ENCODE measurements around the gene NSL1.
"Not testable (repeated sequence)": the region's sequence is repeated elsewhere in the genome, so short reads cannot be mapped to it uniquely, and the experiment has no call there.

The NSL1 gene, protein sequence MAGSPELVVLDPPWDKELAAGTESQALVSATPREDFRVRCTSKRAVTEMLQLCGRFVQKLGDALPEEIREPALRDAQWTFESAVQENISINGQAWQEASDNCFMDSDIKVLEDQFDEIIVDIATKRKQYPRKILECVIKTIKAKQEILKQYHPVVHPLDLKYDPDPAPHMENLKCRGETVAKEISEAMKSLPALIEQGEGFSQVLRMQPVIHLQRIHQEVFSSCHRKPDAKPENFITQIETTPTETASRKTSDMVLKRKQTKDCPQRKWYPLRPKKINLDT

DNA sequence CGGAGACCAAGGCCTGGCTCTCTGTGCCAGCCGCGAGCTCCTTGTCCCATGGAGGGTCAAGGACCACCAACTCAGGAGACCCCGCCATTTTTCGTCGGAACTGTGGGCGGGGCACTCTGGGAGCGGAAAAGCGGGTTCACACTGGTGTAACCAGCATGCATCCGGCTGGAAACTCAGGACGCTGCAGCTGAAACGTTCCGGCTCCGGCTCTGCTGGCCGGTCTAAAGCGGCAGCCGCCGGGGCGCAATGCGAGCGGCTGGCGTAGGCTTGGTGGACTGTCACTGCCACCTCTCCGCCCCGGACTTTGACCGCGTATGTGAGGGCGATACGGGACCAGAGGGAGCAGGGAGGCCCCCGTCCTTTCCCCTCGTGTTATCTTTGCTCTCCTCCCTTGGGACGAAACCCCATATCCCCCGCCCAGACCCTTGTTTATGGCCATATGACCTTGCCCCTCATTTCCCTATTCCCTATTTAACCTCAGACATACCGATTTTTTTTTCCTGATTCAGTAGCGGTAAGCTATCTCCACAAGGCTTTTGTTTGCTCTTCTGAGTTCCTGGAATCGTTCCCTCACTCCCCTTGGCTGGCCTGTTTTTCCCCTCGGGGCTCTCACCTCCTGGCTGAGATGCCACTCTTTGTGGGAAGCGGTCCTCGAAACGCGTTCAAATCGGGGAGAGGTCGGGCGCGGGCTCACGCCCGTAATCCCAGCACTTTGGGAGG, at the start of gene NSL1, which contains the start of gene TATDN3:
Gene NSL1, minus strand, starts transcription at position 102 of the 720 bp plus-strand sequence. Its CDS starts 14 bp downstream, at position 88.
Gene TATDN3, plus strand, starts transcription at position 219 of the 720 bp plus-strand sequence. Its CDS starts 28 bp downstream, at position 247.
- Histone ChIP-seq H3K27ac (ENCODE audit: low read depth, low read length) (peak within 1 kb of the TSS; percentile 81), H3K36me3 (ENCODE audit: control insufficient read depth, insufficient read depth, low read length) (peaks cover 12% of the 10 kb centered on the region), H3K27me3 (ENCODE audit: control insufficient read depth, insufficient read depth, low read length) (no peaks in the 10 kb centered on the region), H3K9me3 (ENCODE audit: control insufficient read depth, insufficient read depth, low read depth, low read length) (no peaks in the 10 kb centered on the region), H3K4me3 (ENCODE audit: low read depth, low read length) (peak within 1 kb of the TSS; percentile 88), H3K4me1 (ENCODE audit: control insufficient read depth, insufficient read depth, low read length) (0 out of 2 replicates have a peak, but pooled peaks cover 4% of the 10 kb centered on the region), H3K9ac (ENCODE audit: low read length) (peak within 1 kb of the TSS; percentile 89)

DNA sequence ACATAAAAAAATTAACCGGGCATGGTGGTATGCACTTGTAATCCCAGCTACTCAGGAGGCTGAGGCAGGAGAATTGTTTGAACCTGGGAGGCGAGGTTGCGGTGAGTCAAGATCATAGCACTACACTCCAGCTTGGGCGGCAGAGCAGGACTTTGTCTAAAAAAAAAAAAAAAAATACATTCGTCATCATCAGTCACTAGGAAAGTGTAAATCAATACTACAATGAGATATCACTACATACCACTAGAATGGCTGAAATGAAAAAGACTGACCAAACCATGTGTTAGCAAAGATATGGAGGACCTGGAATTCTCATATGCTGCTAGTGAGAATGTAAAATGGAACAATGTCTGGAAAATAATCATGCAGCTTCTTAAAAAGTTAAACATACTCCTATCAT, 46.6 kb upstream of the NSL1 start:
- Histone ChIP-seq H3K36me3 (ENCODE audit: control insufficient read depth, insufficient read depth, low read length) (no peaks in the 10 kb centered on the region), H3K4me3 (ENCODE audit: low read depth, low read length) (no peak overlapping the region), H3K27ac (ENCODE audit: low read depth, low read length) (no peak overlapping the region), H3K4me1 (ENCODE audit: control insufficient read depth, insufficient read depth, low read length) (no peaks in the 10 kb centered on the region), H3K9me3 (ENCODE audit: control insufficient read depth, insufficient read depth, low read depth, low read length) (0 out of 2 replicates have a peak, but pooled peaks cover 2% of the 10 kb centered on the region), H3K27me3 (ENCODE audit: control insufficient read depth, insufficient read depth, low read length) (no peaks in the 10 kb centered on the region), H3K9ac (ENCODE audit: low read length) (no peak overlapping the region)

DNA sequence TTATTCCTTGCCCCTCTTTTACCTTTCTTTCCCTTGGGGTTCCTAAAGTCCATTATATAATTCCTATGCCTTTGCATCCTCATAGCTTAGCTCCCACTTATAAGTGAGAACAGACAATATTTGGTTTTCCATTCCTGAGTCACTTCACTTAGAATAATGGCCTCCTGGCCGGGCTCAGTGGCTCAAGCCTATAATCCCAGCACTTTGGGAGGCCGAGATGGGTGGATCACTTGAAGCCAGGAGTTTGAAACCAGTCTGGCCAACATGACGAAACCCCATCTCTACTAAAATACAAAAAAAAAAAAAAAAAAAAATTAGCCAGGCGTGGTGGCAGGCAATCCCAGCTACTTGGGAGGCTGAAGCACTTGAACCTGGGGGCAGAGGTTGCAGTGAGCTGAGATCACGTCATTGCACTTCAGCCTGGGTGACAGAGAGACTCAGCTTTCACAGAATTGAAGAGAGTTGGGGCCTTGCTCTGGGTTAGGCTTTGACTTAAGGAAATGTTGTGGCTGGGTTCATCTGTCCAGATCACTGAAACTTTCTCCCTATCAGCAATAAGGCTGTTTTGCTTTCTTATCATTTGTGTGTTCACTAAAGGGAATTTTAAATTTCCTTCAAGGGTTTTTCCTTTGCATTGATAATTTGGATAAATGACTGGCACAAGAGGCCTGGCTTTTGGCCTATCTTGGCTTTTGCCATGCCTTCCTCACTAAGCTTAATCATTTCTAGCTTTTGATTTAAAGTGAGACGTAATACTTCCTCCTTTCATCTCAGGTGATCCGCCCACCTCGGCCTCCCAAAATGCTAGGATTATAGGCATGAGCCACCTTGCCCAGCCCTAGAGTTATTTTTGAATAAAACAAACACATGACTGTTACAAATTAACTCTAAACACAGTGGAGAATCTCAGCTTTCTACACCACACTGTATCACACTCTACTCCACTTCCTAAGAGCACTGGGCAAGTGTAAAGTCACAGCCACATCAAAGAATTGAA, 41.9 kb upstream of the NSL1 start:
- not testable (repeated sequence) for H3K36me3 ChIP-seq (ENCODE audit: control insufficient read depth, insufficient read depth, low read length); H3K27ac ChIP-seq (ENCODE audit: low read depth, low read length); H3K9me3 ChIP-seq (ENCODE audit: control insufficient read depth, insufficient read depth, low read depth, low read length); H3K9ac ChIP-seq (ENCODE audit: low read length); H3K27me3 ChIP-seq (ENCODE audit: control insufficient read depth, insufficient read depth, low read length); H3K4me3 ChIP-seq (ENCODE audit: low read depth, low read length); H3K4me1 ChIP-seq (ENCODE audit: control insufficient read depth, insufficient read depth, low read length)

DNA sequence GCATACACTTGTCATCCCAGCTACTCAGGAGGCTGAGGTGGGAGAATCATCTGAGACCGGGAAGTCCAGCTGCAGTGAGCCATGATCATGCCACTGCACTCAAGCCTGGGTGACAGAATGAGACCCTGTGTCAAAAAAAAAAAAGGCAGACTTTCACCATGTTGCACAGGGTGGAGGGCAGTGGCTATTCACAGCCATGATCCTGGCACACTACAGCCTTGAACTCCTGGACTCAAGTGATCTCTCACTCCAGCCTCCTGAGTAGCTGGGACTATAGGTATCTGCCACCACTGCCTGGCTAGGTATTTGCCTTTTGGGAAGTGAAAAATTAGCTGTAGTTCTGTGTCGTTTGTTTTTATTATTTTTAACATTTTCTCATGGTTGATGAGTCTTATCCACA, 36.8 kb upstream of the NSL1 start:
- Histone ChIP-seq H3K27me3 (ENCODE audit: control insufficient read depth, insufficient read depth, low read length) (no peaks in the 10 kb centered on the region), H3K9ac (ENCODE audit: low read length) (no peak overlapping the region), H3K4me1 (ENCODE audit: control insufficient read depth, insufficient read depth, low read length) (no peaks in the 10 kb centered on the region)

DNA sequence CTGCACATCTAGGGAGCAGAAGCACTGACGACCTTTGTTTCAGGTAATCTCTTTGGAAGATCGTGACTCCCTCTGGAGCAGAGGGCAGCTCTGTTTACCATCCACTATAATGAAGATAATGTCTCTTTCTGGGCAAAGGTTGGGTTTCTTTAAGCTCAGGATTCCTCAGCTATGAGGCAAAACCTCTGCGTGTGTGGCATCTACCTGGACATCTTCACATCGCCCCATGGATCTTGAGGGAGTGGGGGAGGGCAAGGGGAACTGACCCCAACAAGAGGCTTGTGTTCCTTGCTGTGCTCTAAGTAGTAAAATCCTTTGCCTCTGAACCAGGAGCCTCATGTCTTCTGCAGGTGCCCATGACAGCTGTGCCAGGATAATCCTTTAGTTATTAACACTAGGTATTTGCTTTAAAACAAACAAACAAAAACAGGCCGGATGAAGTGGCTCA, 36.3 kb upstream of the NSL1 start:
- Histone ChIP-seq H3K27me3 (ENCODE audit: control insufficient read depth, insufficient read depth, low read length) (no peaks in the 10 kb centered on the region), H3K9ac (ENCODE audit: low read length) (no peak overlapping the region), H3K36me3 (ENCODE audit: control insufficient read depth, insufficient read depth, low read length) (peaks cover 3% of the 10 kb centered on the region; the same call in 1 of the 2 replicates), H3K9me3 (ENCODE audit: control insufficient read depth, insufficient read depth, low read depth, low read length) (peaks cover 34% of the 10 kb centered on the region), H3K4me3 (ENCODE audit: low read depth, low read length) (no peak overlapping the region), H3K27ac (ENCODE audit: low read depth, low read length) (no peak overlapping the region), H3K4me1 (ENCODE audit: control insufficient read depth, insufficient read depth, low read length) (no peaks in the 10 kb centered on the region)

More for the DNA sequence above, 36.8 kb upstream of the NSL1 start:
- H3K36me3 ChIP-seq (ENCODE audit: control insufficient read depth, insufficient read depth, low read length) = peaks cover 3% of the 10 kb centered on the region; the same call in 1 of the 2 replicates
- no peak overlapping the region for H3K4me3 ChIP-seq (ENCODE audit: low read depth, low read length)
- H3K9me3 ChIP-seq (ENCODE audit: control insufficient read depth, insufficient read depth, low read depth, low read length) = peaks cover 34% of the 10 kb centered on the region
- H3K27ac ChIP-seq (ENCODE audit: low read depth, low read length) = no peak overlapping the region

DNA sequence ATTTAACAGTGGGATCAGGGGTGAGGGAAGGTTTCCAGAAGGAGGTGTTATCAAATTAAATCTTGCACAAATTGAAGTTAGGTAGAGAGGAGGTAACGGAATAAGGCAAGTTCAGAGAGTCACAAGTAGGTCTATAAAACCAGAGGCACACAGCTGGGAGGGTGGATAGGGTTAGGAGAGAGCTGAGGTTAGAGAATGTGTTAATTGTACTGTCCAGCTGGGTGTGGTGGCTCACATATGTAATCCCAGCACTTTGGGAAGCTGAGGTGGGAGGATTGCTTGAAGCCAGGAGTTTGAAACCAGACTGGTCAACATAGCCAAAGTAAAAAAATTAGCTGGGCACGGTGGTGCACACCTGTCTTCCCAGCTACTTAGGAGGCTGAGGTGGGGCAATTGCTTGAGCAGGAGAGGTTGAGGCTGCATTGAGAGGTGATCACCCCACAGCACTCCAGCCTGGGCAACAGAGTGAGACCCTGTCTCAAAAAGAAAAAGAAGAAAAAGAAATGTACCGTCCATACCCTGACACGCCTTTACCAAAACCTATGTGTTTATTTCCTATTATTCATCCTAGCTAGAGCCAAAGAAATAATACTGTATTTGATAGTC, 35.7 kb upstream of the NSL1 start:
- Histone ChIP-seq H3K4me3 (ENCODE audit: low read depth, low read length) (no peak overlapping the region), H3K27ac (ENCODE audit: low read depth, low read length) (no peak overlapping the region), H3K9me3 (ENCODE audit: control insufficient read depth, insufficient read depth, low read depth, low read length) (peaks cover 34% of the 10 kb centered on the region), H3K27me3 (ENCODE audit: control insufficient read depth, insufficient read depth, low read length) (no peaks in the 10 kb centered on the region), H3K9ac (ENCODE audit: low read length) (no peak overlapping the region), H3K36me3 (ENCODE audit: control insufficient read depth, insufficient read depth, low read length) (peaks cover 3% of the 10 kb centered on the region; the same call in 1 of the 2 replicates), H3K4me1 (ENCODE audit: control insufficient read depth, insufficient read depth, low read length) (no peaks in the 10 kb centered on the region)

DNA sequence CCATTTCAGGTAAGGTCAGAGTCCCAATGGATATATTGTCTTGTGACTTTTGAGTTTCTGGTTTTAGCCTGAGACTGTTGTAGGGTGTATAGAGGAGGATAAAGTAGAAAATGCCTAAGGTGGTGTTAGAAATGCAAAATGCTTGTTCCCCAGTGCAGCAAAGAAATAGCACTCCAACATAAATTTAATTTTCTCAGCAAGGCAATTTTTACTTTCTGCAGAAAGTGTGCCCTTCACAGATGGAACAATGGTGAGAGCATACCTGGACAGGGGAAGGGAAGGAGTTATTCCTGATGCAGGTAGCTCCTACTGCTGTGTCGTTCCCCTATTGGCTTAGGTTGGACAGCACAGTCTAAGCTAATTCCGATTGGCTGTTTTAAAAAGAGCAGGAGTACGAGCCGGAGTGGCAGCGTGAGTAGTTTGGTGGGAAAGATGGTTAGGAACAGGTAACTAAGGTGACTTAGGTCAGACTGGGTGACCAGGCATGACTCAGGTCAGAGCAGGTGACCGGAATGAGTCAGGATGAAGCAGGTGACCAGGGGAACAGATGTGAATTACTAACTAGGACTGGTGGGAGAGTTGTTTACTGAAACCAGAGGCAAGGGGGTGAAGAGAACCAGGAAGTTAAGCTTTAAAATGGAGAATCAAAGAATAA, 34.3 kb upstream of the NSL1 start:
- no peak overlapping the region for H3K27ac ChIP-seq (ENCODE audit: low read depth, low read length)
- H3K27me3 ChIP-seq (ENCODE audit: control insufficient read depth, insufficient read depth, low read length) = no peaks in the 10 kb centered on the region
- H3K9ac ChIP-seq (ENCODE audit: low read length) = no peak overlapping the region
- peaks cover 3% of the 10 kb centered on the region; the same call in 1 of the 2 replicates for H3K36me3 ChIP-seq (ENCODE audit: control insufficient read depth, insufficient read depth, low read length)
- H3K9me3 ChIP-seq (ENCODE audit: control insufficient read depth, insufficient read depth, low read depth, low read length) = peaks cover 34% of the 10 kb centered on the region
- H3K4me3 ChIP-seq (ENCODE audit: low read depth, low read length) = no peak overlapping the region
- no peaks in the 10 kb centered on the region for H3K4me1 ChIP-seq (ENCODE audit: control insufficient read depth, insufficient read depth, low read length)

DNA sequence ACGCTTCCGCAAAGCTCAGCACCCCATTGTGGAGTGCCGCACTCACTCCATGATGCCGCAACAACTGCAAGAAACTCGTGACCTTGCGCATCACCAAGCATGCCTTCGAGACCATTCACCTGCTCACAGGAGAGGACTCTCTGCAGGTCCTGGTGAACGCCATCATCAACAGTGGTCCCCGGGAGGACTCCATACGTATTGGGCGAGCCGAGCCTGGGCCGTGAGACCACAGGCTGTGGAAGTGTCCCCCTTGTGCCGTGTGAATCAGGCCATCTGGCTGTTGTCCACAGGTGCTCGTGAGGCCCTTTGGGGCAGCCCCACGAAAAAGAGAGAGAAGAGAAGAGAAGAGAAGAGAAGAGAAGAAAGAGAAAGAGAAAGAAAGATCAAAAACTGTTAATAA, 32.6 kb upstream of the NSL1 start:
- H3K36me3 ChIP-seq (ENCODE audit: control insufficient read depth, insufficient read depth, low read length) = peaks cover 3% of the 10 kb centered on the region; the same call in 1 of the 2 replicates
- H3K4me1 ChIP-seq (ENCODE audit: control insufficient read depth, insufficient read depth, low read length) = no peaks in the 10 kb centered on the region
- no peak overlapping the region for H3K27ac ChIP-seq (ENCODE audit: low read depth, low read length)
- H3K9ac ChIP-seq (ENCODE audit: low read length) = no peak overlapping the region
- no peaks in the 10 kb centered on the region for H3K27me3 ChIP-seq (ENCODE audit: control insufficient read depth, insufficient read depth, low read length)
- no peak overlapping the region for H3K4me3 ChIP-seq (ENCODE audit: low read depth, low read length)
- peaks cover 34% of the 10 kb centered on the region for H3K9me3 ChIP-seq (ENCODE audit: control insufficient read depth, insufficient read depth, low read depth, low read length)

DNA sequence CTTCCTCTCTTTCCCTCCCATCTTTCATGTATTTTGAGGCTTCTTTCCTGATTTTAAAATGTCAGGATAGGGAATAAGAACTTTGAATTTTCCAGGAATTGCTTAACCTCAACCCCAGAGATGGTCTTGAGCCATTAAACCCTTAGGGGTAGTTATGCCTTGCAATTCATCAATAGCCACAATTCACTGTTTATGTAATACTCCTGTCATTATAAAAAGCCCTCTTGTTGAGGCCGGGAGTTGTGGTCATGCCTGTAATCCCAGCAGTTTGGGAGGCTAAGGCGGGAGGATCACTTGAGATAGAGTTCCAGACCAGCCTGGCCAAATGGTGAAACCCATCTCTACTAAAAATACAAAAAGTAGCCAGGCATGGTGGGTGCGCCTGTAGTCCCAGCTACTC, 31.4 kb upstream of the NSL1 start:
- H3K27ac ChIP-seq (ENCODE audit: low read depth, low read length) = no peak overlapping the region
- no peaks in the 10 kb centered on the region for H3K4me1 ChIP-seq (ENCODE audit: control insufficient read depth, insufficient read depth, low read length)
- H3K27me3 ChIP-seq (ENCODE audit: control insufficient read depth, insufficient read depth, low read length) = no peaks in the 10 kb centered on the region
- H3K9ac ChIP-seq (ENCODE audit: low read length) = no peak overlapping the region
- H3K9me3 ChIP-seq (ENCODE audit: control insufficient read depth, insufficient read depth, low read depth, low read length) = peaks cover 34% of the 10 kb centered on the region
- H3K4me3 ChIP-seq (ENCODE audit: low read depth, low read length) = no peak overlapping the region
- H3K36me3 ChIP-seq (ENCODE audit: control insufficient read depth, insufficient read depth, low read length) = peaks cover 3% of the 10 kb centered on the region; the same call in 1 of the 2 replicates

DNA sequence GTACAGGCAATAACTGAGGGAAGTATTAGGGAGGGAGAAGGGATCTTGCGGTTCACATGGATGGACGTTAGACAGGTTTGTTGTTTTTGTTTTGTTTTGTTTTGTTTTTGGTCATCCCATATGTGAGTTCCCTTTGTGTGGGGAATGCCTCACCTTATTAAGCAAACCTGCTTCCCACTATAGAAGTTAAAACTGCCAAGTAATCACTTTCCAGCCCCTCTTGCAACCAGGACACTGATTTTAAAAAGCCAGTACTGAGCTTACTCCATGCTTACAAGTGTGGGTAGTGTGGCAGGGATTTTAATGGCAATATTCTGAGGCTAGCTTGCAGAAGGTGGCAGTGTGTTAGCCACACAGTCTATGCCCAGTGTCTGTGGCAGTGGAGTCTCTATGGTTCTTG, 29.4 kb upstream of the NSL1 start:
- Histone ChIP-seq H3K27me3 (ENCODE audit: control insufficient read depth, insufficient read depth, low read length) (no peaks in the 10 kb centered on the region), H3K27ac (ENCODE audit: low read depth, low read length) (no peak overlapping the region), H3K4me3 (ENCODE audit: low read depth, low read length) (no peak overlapping the region), H3K9ac (ENCODE audit: low read length) (no peak overlapping the region), H3K36me3 (ENCODE audit: control insufficient read depth, insufficient read depth, low read length) (peaks cover 2% of the 10 kb centered on the region; the same call in 1 of the 2 replicates), H3K4me1 (ENCODE audit: control insufficient read depth, insufficient read depth, low read length) (no peaks in the 10 kb centered on the region), H3K9me3 (ENCODE audit: control insufficient read depth, insufficient read depth, low read depth, low read length) (peaks cover 21% of the 10 kb centered on the region)
